HG03066 (cell line): ENCODE data around the gene PRTFDC1.
"Not testable (repeated sequence)": the region's sequence is repeated elsewhere in the genome, so short reads cannot be mapped to it uniquely, and the experiment has no call there.

Experiments
- ATAC-seq: cut with Tn5 transposase; IDR thresholded peaks from one replicate; pipeline ENCODE4 v1.9.1; 2021; ENCODE audit warnings: low read depth; ENCODE audit not compliant: unreplicated experiment

The PRTFDC1 gene

GRCh38 chr10:24966962-24967481 lies 14.6 kb upstream of the PRTFDC1 start:
- no peak for ATAC-seq

GRCh38 chr10:24965051-24965450 lies 12.6 kb upstream of the PRTFDC1 start:
- ATAC-seq = no peak

- ATAC-seq = no peak
Observed at GRCh38 chr10:24963521-24964041, 11.2 kb upstream of the PRTFDC1 start.

GRCh38 chr10:24962995-24963394 lies 10.6 kb upstream of the PRTFDC1 start:
- ATAC-seq = no peak

GRCh38 chr10:24961582-24961981 lies 9.2 kb upstream of the PRTFDC1 start:
- no peak for ATAC-seq

- no peak for ATAC-seq
Observed at GRCh38 chr10:24959382-24959730, 7.0 kb upstream of the PRTFDC1 start.

GRCh38 chr10:24958721-24959381 lies 6.4 kb upstream of the PRTFDC1 start:
- ATAC-seq = no peak

GRCh38 chr10:24958091-24958720 lies 5.8 kb upstream of the PRTFDC1 start:
- no peak for ATAC-seq

GRCh38 chr10:24957624-24958051 lies 5.2 kb upstream of the PRTFDC1 start:
- ATAC-seq = not testable (repeated sequence)

GRCh38 chr10:24953675-24954074 lies 1.3 kb upstream of the PRTFDC1 start:
- ATAC-seq = no peak

- ATAC-seq = peak; percentile 48
Observed at GRCh38 chr10:24952707-24953645, 570 bp upstream of the PRTFDC1 start.

GRCh38 chr10:24951201-24952142 lies 934 bp downstream of the PRTFDC1 start:
- ATAC-seq = peak; percentile 20

GRCh38 chr10:24950439-24950838 lies 2.0 kb downstream of the PRTFDC1 start:
- no peak for ATAC-seq

GRCh38 chr10:24949616-24950015 lies 2.8 kb downstream of the PRTFDC1 start:
- no peak for ATAC-seq

- ATAC-seq = peak; percentile 67
Observed at GRCh38 chr10:24947304-24948097, 4.9 kb downstream of the PRTFDC1 start.

GRCh38 chr10:24944512-24945255 lies 7.7 kb downstream of the PRTFDC1 start:
- no peak for ATAC-seq

- no peak for ATAC-seq
Observed at GRCh38 chr10:24938525-24938924, 13.9 kb downstream of the PRTFDC1 start.

- no peak for ATAC-seq
Observed at GRCh38 chr10:24938076-24938475, 14.3 kb downstream of the PRTFDC1 start.
